Measurements from ENCODE around the gene ANKRD11. TPM values are rescaled to one million over a fixed set of nuclear protein-coding genes. Genes with fewer than 3 reads are reported as not detected.

The ANKRD11 gene
- total RNA-seq, 2 experiments from 2014 or later: 174 to 177 TPM

DNA sequence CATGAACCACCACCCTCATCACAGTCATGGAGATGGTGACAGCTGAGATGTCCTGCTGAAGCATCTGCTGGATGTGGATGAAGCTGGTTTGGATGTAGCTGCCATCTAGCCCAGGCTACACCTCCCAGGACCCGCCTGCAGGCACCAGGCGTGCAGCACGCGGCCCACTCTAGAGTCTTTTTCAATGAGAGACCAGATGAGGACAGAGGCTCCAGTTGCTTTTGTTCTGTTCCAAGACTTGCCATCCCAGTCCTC, 170.8 kb downstream of the ANKRD11 start:
- Mint-ChIP-seq H3K27me3 (ENCODE audit: low read depth) (no peaks in the 10 kb centered on the region), H3K36me3 (ENCODE audit: low read depth) (peaks cover 32% of the 10 kb centered on the region), H3K27ac (peak overlapping the region; percentile 28), H3K4me1 (ENCODE audit: low read depth) (peaks cover 98% of the 10 kb centered on the region), H3K4me3 (no peak overlapping the region), H3K9me3 (no peaks in the 10 kb centered on the region)
- CTCF ChIA-PET: interaction anchor here (0.6 kb wide), 1 partner anchor 177 kb away, joined by 3 read pairs; no protein-coding TSS in a partner anchor
- no peak for DNase-seq
- intact Hi-C loops (cut with micrococcal nuclease): loop anchor here (10.0 kb wide), 1 partner anchor 205 kb away; no protein-coding TSS in a partner anchor

DNA sequence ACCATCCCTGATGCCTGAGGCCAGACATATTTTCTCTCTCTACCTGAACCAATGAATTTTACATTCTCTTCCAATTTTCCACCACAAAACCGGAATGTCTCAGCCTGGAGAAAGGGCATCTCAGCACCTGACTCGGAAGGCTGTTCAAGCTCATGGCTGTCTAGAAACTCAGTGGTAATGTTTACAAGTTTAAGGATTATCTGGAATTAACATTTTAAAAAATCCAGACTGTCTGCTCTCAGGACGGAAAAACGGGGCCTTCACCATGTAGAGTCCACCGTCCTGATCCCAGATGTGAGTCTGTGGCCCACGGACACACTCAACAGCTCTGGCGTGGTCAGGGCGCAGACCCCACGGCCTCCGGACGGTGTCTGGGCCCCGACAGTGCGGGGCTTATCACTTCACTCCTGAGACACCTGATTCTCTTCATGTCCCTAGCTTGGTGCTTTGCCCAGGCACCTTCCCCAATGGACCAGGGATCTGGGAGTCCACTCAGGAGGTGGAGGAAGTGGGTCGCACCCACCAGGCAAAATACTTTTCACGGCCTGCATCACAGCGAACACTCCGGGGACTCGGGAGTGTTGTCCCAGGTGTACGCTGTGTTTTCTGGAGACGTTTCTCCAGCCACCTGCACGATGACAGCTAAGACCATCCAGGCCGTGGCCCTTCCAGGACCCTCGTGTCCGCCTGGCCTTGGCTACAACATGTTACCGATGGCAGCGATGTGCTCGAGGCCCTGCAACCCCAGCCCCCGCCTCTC, 171.3 kb downstream of the ANKRD11 start:
- peaks cover 98% of the 10 kb centered on the region for H3K4me1 Mint-ChIP-seq (ENCODE audit: low read depth)
- H3K36me3 Mint-ChIP-seq (ENCODE audit: low read depth): peaks cover 36% of the 10 kb centered on the region
- no peak overlapping the region for H3K4me3 Mint-ChIP-seq
- no peak for DNase-seq
- no peaks in the 10 kb centered on the region for H3K27me3 Mint-ChIP-seq (ENCODE audit: low read depth)
- CTCF ChIA-PET: interaction anchor here (0.6 kb wide), 1 partner anchor 178 kb away, joined by 3 read pairs; no protein-coding TSS in a partner anchor
- H3K27ac Mint-ChIP-seq: peak overlapping the region; percentile 13
- intact Hi-C loops (cut with micrococcal nuclease): loop anchor here (10.0 kb wide), 1 partner anchor 204 kb away; no protein-coding TSS in a partner anchor
- H3K9me3 Mint-ChIP-seq: no peaks in the 10 kb centered on the region

DNA sequence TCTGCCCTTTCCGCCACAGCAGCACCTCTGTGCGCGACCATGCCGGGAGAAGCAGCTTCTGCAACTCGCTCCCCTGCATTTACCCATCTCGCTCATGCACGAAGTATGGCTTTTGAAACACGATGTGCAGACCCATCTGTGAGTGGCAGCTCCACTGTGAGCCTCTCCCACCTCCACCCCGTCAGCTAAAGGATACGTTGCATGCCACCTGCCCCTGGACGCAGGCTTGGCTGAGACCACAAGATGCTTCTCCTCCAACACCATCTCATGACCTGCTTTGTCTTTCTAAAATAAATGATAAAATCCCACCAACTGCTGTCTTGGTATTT, 172.0 kb downstream of the ANKRD11 start:
- DNase-seq: no peak
- CTCF ChIA-PET: no interaction called here
- no peaks in the 10 kb centered on the region for H3K9me3 Mint-ChIP-seq
- intact Hi-C loops (cut with micrococcal nuclease): loop anchor here (10.0 kb wide), 1 partner anchor 204 kb away; no protein-coding TSS in a partner anchor
- H3K4me3 Mint-ChIP-seq: no peak overlapping the region
- peaks cover 98% of the 10 kb centered on the region for H3K4me1 Mint-ChIP-seq (ENCODE audit: low read depth)
- peak overlapping the region; percentile 13 for H3K27ac Mint-ChIP-seq
- peaks cover 34% of the 10 kb centered on the region for H3K36me3 Mint-ChIP-seq (ENCODE audit: low read depth)
- no peaks in the 10 kb centered on the region for H3K27me3 Mint-ChIP-seq (ENCODE audit: low read depth)

DNA sequence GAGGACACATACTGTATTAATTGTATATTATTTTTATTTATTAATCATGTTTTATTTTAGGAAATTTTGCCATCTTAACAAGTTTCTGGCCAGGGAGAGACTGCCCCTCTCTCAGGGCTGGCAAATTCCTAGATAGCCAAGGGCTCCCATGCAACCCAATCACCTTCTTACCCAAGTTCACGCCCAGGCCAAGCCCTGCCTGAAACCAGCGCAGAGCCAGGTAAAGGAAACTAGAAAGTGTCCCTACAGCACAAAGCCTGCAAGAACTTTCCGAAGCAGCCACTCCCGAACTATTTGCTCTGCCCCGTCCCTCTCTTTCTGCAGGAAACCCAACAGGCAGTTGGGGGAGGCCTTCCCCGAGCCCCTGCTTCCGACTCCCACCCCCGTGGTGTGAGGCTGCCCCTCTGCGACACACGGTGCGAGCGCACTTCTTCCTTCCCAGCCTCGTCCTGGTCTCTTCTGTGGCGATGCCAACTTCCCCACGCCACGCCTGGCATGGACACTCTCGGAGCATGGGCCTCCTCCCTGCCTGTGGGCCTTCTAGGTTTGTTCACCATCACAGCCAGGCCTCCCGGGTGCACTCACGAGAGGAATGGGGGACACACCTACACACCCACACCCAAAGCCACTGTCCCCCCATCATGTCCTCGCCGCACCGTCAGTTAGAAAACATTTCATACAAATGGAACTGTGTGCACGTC, 172.5 kb downstream of the ANKRD11 start:
- no peak for DNase-seq
- Mint-ChIP-seq H3K27me3 (ENCODE audit: low read depth) (no peaks in the 10 kb centered on the region), H3K9me3 (no peaks in the 10 kb centered on the region), H3K4me1 (ENCODE audit: low read depth) (peaks cover 99% of the 10 kb centered on the region), H3K27ac (peak overlapping the region; percentile 13), H3K4me3 (no peak overlapping the region), H3K36me3 (ENCODE audit: low read depth) (peaks cover 36% of the 10 kb centered on the region)
- intact Hi-C loops (cut with micrococcal nuclease): loop anchor here (2.0 to 10.0 kb wide), 2 partner anchors 43 to 203 kb away; no protein-coding TSS in a partner anchor
- CTCF ChIA-PET: interaction anchor here (1.2 kb wide), 1 partner anchor 56 kb away, joined by 3 read pairs; no protein-coding TSS in a partner anchor

DNA sequence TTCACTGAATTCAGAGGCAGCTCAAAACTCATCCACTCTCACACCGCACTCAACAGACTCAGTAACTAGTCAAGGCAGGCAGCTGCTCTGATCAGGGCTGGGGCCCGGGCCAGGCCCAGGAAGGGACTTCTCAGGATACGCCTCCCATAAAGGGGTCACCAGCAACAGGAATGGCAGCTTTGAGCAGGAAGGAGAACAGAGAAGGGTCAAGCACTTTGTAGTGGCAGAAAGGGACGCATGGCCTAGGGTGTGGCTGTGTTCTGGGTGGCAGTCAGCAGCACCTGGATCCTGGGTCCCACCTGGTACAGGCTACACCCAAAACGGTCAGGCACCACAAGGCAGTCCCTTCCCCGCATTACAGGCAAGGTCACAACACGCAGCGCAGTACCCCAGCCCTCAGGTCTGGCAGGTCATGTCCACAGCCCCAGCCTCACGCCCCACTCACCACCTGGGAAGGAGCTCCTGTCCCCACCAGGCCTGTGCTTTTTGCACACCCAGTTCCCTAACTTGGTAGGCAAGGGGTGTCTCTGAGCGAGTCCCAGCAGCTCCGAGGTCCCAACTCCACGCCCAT, 173.2 kb downstream of the ANKRD11 start:
- H3K9me3 Mint-ChIP-seq: no peaks in the 10 kb centered on the region
- H3K27ac Mint-ChIP-seq: peak overlapping the region; percentile 84
- no peak overlapping the region for H3K4me3 Mint-ChIP-seq
- peaks cover 40% of the 10 kb centered on the region for H3K36me3 Mint-ChIP-seq (ENCODE audit: low read depth)
- intact Hi-C loops (cut with micrococcal nuclease): loop anchor here (2.0 to 10.0 kb wide), 2 partner anchors 44 to 202 kb away; no protein-coding TSS in a partner anchor
- CTCF ChIA-PET: interaction anchor here (0.7 to 3.9 kb wide), 3 partner anchors 57 to 192 kb away, joined by 3 to 15 read pairs (median 5); partner anchors contain the start of gene SPG7
- H3K4me1 Mint-ChIP-seq (ENCODE audit: low read depth): peaks cover 92% of the 10 kb centered on the region
- no peaks in the 10 kb centered on the region for H3K27me3 Mint-ChIP-seq (ENCODE audit: low read depth)
- DNase-seq: no peak

GRCh38 chr16:89316701-89317100, 173.7 kb downstream of the ANKRD11 start:
- Mint-ChIP-seq H3K36me3 (ENCODE audit: low read depth) (peaks cover 39% of the 10 kb centered on the region), H3K9me3 (no peaks in the 10 kb centered on the region), H3K27me3 (ENCODE audit: low read depth) (no peaks in the 10 kb centered on the region), H3K4me1 (ENCODE audit: low read depth) (peaks cover 87% of the 10 kb centered on the region), H3K4me3 (no peak overlapping the region), H3K27ac (peak overlapping the region; percentile 84)
- DNase-seq: no peak
- intact Hi-C loops (cut with micrococcal nuclease): loop anchor here (1.0 to 10.0 kb wide), 4 partner anchors 8 to 202 kb away; no protein-coding TSS in a partner anchor
- CTCF ChIA-PET: interaction anchor here (0.7 to 3.9 kb wide), 4 partner anchors 13 to 193 kb away, joined by 3 to 15 read pairs (median 4); partner anchors contain the start of gene SPG7

DNA sequence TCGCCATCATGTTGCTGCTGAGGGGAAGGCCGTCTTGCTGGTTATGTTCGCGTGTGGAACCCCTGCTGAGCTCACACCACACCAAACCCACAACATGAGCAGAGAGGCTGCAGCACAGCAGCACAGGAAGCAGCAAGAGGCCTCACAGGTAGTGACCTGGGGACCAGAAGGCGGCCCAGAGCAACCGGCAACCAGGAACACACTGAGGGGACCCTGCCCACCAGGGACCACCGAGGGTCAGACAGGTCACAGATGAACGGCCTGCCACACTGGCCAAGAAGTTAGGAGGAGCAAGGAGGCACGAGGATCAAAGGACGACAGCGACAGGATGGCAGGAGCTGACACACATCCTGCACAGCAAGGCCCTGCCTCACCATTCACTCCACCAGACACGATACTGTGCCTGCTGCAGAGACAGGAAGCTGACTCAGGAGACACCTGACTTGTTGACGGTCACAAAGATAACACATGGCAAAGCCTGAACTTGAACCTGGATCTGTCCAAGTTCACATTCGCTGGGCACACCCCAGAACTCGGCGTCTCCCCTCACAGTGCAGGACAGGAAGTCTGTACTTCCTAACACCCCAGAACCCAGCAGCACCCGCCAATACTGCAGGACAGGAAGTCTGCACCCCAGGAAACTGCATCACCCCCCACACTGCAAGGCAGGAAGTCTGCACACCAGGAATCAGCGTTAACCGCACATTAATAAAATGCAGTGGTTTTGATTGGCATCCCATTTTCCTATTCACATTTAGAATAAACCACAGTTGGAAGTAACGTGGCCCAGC, 174.4 kb downstream of the ANKRD11 start:
- peak; percentile 91 for DNase-seq
- CTCF ChIA-PET: interaction anchor here (0.7 to 3.9 kb wide), 5 partner anchors 12 to 218 kb away, joined by 3 to 15 read pairs (median 4); partner anchors contain the start of gene SPG7
- peak overlapping the region; percentile 84 for H3K27ac Mint-ChIP-seq
- peaks cover 40% of the 10 kb centered on the region for H3K36me3 Mint-ChIP-seq (ENCODE audit: low read depth)
- H3K4me1 Mint-ChIP-seq (ENCODE audit: low read depth): peaks cover 81% of the 10 kb centered on the region
- no peaks in the 10 kb centered on the region for H3K27me3 Mint-ChIP-seq (ENCODE audit: low read depth)
- intact Hi-C loops (cut with micrococcal nuclease): loop anchor here (1.0 to 10.0 kb wide), 4 partner anchors 8 to 201 kb away; no protein-coding TSS in a partner anchor
- H3K9me3 Mint-ChIP-seq: no peaks in the 10 kb centered on the region
- peak overlapping the region; percentile 34 for H3K4me3 Mint-ChIP-seq

GRCh38 chr16:89315271-89315670, 175.1 kb downstream of the ANKRD11 start:
- H3K4me3 Mint-ChIP-seq: no peak overlapping the region
- CTCF ChIA-PET: interaction anchor here (1.1 to 3.9 kb wide), 4 partner anchors 26 to 194 kb away, joined by 4 to 15 read pairs (median 4); partner anchors contain the start of gene SPG7
- H3K4me1 Mint-ChIP-seq (ENCODE audit: low read depth): peaks cover 74% of the 10 kb centered on the region
- H3K9me3 Mint-ChIP-seq: no peaks in the 10 kb centered on the region
- DNase-seq: no peak
- H3K27ac Mint-ChIP-seq: peak overlapping the region; percentile 84
- peaks cover 41% of the 10 kb centered on the region for H3K36me3 Mint-ChIP-seq (ENCODE audit: low read depth)
- H3K27me3 Mint-ChIP-seq (ENCODE audit: low read depth): no peaks in the 10 kb centered on the region
- intact Hi-C loops (cut with micrococcal nuclease): loop anchor here (10.0 kb wide), 1 partner anchor 200 kb away; no protein-coding TSS in a partner anchor

GRCh38 chr16:89314854-89315253, 175.5 kb downstream of the ANKRD11 start:
- peak overlapping the region; percentile 22 for H3K4me3 Mint-ChIP-seq
- CTCF ChIA-PET: interaction anchor here (0.6 to 3.9 kb wide), 5 partner anchors 26 to 514 kb away, joined by 3 to 15 read pairs (median 4); partner anchors contain the start of gene SPG7
- no peaks in the 10 kb centered on the region for H3K27me3 Mint-ChIP-seq (ENCODE audit: low read depth)
- H3K27ac Mint-ChIP-seq: peak overlapping the region; percentile 84
- H3K36me3 Mint-ChIP-seq (ENCODE audit: low read depth): peaks cover 39% of the 10 kb centered on the region
- intact Hi-C loops (cut with micrococcal nuclease): loop anchor here (10.0 kb wide), 1 partner anchor 200 kb away; no protein-coding TSS in a partner anchor
- H3K4me1 Mint-ChIP-seq (ENCODE audit: low read depth): peaks cover 74% of the 10 kb centered on the region
- H3K9me3 Mint-ChIP-seq: no peaks in the 10 kb centered on the region
- no peak for DNase-seq

- intact Hi-C loops (cut with micrococcal nuclease): loop anchor here (10.0 kb wide), 1 partner anchor 200 kb away; no protein-coding TSS in a partner anchor
- Mint-ChIP-seq H3K9me3 (no peaks in the 10 kb centered on the region), H3K4me3 (peak overlapping the region; percentile 22), H3K4me1 (ENCODE audit: low read depth) (peaks cover 74% of the 10 kb centered on the region), H3K27ac (peak overlapping the region; percentile 84), H3K36me3 (ENCODE audit: low read depth) (peaks cover 41% of the 10 kb centered on the region), H3K27me3 (ENCODE audit: low read depth) (no peaks in the 10 kb centered on the region)
- CTCF ChIA-PET: interaction anchor here (0.6 to 3.9 kb wide), 6 partner anchors 9 to 513 kb away, joined by 3 to 15 read pairs (median 4); partner anchors contain the start of gene SPG7
- peak; percentile 59 for DNase-seq
Observed at GRCh38 chr16:89314357-89314756, 176.0 kb downstream of the ANKRD11 start.

DNA sequence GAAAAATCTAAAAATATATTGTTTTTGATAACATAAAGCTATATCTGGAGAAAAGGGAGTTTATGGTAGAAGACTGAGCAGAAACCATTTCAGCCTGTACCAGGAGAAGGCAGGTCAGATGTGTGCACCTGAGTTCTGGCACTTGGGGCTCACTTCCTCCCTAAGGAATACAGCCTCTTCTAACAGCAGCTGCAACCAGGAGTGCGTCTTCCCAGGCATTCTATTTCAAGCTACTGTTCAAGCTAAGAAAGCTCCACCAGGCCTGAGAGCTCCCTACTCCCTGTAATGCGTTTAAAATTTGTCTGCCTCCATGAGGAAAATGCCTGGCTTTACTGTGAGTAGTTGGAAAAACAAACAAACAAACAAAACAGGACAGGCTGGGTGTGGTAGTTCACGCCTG, 176.8 kb downstream of the ANKRD11 start:
- DNase-seq: no peak
- Mint-ChIP-seq H3K4me3 (no peak overlapping the region), H3K36me3 (ENCODE audit: low read depth) (peaks cover 44% of the 10 kb centered on the region), H3K27me3 (ENCODE audit: low read depth) (no peaks in the 10 kb centered on the region), H3K27ac (peak overlapping the region; percentile 19), H3K4me1 (ENCODE audit: low read depth) (peaks cover 73% of the 10 kb centered on the region), H3K9me3 (no peaks in the 10 kb centered on the region)
- intact Hi-C loops (cut with micrococcal nuclease): loop anchor here (10.0 kb wide), 1 partner anchor 199 kb away; no protein-coding TSS in a partner anchor
- CTCF ChIA-PET: interaction anchor here (0.7 to 3.9 kb wide), 4 partner anchors 9 to 196 kb away, joined by 3 to 15 read pairs (median 4); partner anchors contain the start of gene SPG7
